ENCODE results near the gene EML6. TPM values are rescaled to one million over a fixed set of nuclear protein-coding genes. Genes with fewer than 3 reads are reported as not detected.

The EML6 gene
- total and polyA plus RNA-seq, 5 donors from 2014 or later: 0.06 to 0.59 (median 0.33) TPM; not detected in 1

GRCh38 chr2:54936766-54937165 lies 213.3 kb downstream of the EML6 start:
- no peak overlapping the region for H3K4me3 ChIP-seq (ENCODE audit: low read depth, low read length)
- DNase-seq (no peak), ATAC-seq (ENCODE audit: low read depth in 2 of 2) (no peak)
- no peaks in the 10 kb centered on the region for H3K27me3 ChIP-seq (ENCODE audit: control insufficient read depth, insufficient read depth, low read length)
- Mint-ChIP-seq H3K27ac (no peak overlapping the region), H3K27me3 (no peaks in the 10 kb centered on the region), H3K4me3 (no peak overlapping the region), H3K36me3 (no peaks in the 10 kb centered on the region), H3K9me3 (peaks cover 0 to 11% (median 2%) of the 10 kb centered on the region in 7 donors), H3K4me1 (peaks cover 0 to 5% (median under 1%) of the 10 kb centered on the region in 4 donors)
- H3K9me3 ChIP-seq (ENCODE audit: control insufficient read depth in 2 of 2, low read length in 2 of 2): peaks cover 0 to 2% of the 10 kb centered on the region in 2 experiments
- H3K4me1 ChIP-seq (ENCODE audit: control insufficient read depth, insufficient read depth, low read length, poor library complexity, severe bottlenecking): no peaks in the 10 kb centered on the region
- no peaks in the 10 kb centered on the region for H3K36me3 ChIP-seq (ENCODE audit: control insufficient read depth, insufficient read depth, low read length)
- no peak overlapping the region for H3K27ac ChIP-seq (ENCODE audit: insufficient read depth, low read length, poor library complexity, severe bottlenecking)

- peaks cover 0 to 5% (median 0%) of the 10 kb centered on the region in 4 donors for H3K4me1 Mint-ChIP-seq
- Histone ChIP-seq H3K4me3 (ENCODE audit: low read depth, low read length) (no peak overlapping the region), H3K9me3 (ENCODE audit: control insufficient read depth in 2 of 2, low read length in 2 of 2) (peaks cover 0 to 2% of the 10 kb centered on the region in 2 experiments), H3K36me3 (ENCODE audit: control insufficient read depth, insufficient read depth, low read length) (no peaks in the 10 kb centered on the region), H3K4me1 (ENCODE audit: control insufficient read depth, insufficient read depth, low read length, poor library complexity, severe bottlenecking) (peaks cover 11% of the 10 kb centered on the region), H3K27me3 (ENCODE audit: control insufficient read depth, insufficient read depth, low read length) (no peaks in the 10 kb centered on the region), H3K27ac (ENCODE audit: insufficient read depth, low read length, poor library complexity, severe bottlenecking) (no peak overlapping the region)
- peaks cover 0 to 11% (median 2%) of the 10 kb centered on the region in 7 donors for H3K9me3 Mint-ChIP-seq
- DNase-seq (no peak), ATAC-seq (ENCODE audit: low read depth in 2 of 2) (no peak)
- peak overlapping the region in 1 of 3 donors; percentile 11 for H3K27ac Mint-ChIP-seq
- H3K27me3 Mint-ChIP-seq: no peaks in the 10 kb centered on the region
- no peak overlapping the region for H3K4me3 Mint-ChIP-seq
- H3K36me3 Mint-ChIP-seq: no peaks in the 10 kb centered on the region
These were observed 216.1 kb downstream of the EML6 start for GRCh38 chr2:54939446-54940118.

- Mint-ChIP-seq H3K36me3 (no peaks in the 10 kb centered on the region), H3K9me3 (peaks cover 0 to 11% (median 2%) of the 10 kb centered on the region in 7 donors), H3K27ac (no peak overlapping the region), H3K27me3 (no peaks in the 10 kb centered on the region), H3K4me1 (peaks cover 0 to 4% (median 2%) of the 10 kb centered on the region in 4 donors), H3K4me3 (no peak overlapping the region)
- DNase-seq (no peak), ATAC-seq (ENCODE audit: low read depth in 2 of 2) (no peak)
- Histone ChIP-seq H3K27ac (ENCODE audit: insufficient read depth, low read length, poor library complexity, severe bottlenecking) (no peak overlapping the region), H3K4me3 (ENCODE audit: low read depth, low read length) (no peak overlapping the region), H3K9me3 (ENCODE audit: control insufficient read depth in 2 of 2, low read length in 2 of 2) (peaks cover 0 to 2% of the 10 kb centered on the region in 2 experiments), H3K4me1 (ENCODE audit: control insufficient read depth, insufficient read depth, low read length, poor library complexity, severe bottlenecking) (peaks cover 11% of the 10 kb centered on the region), H3K27me3 (ENCODE audit: control insufficient read depth, insufficient read depth, low read length) (no peaks in the 10 kb centered on the region), H3K36me3 (ENCODE audit: control insufficient read depth, insufficient read depth, low read length) (no peaks in the 10 kb centered on the region)
These were observed 217.3 kb downstream of the EML6 start for GRCh38 chr2:54940723-54941122.

DNA sequence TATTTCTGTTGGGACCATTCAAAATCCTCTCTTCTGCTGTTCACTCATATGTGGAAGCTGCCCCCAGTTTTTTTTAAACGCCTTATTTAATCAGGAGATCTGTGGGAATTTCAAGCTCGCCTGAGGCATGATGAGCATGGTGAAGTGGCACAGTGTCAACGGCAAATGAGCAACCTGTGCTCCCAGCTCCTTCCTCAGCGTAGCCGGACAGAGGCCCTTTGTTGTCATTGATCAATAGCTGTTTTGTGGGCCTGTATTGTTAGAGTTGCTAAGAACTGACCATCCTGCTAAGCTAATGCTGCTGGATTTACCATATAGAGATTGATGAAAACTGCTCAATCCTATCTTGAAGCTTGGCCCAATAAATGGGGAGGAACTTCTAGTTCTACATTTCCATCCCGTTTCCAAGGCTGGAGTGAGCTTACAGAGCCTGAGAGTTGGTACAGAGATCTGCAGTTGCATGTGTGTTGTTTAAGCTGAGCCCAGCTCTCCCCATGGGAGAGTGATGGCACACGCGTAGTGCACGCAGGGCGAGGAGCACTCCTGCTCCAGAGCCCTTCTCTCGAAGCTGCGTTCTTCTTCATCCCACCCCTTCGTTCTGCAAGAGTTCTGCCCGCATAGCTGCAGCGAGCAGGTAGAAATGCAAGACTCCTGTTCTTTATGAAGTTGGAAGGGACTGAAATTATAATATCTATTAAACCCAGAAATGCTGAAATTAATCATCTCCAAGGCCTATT lies 218.0 kb downstream of the EML6 start:
- no peak overlapping the region for H3K27ac Mint-ChIP-seq
- peaks cover 11% of the 10 kb centered on the region for H3K4me1 ChIP-seq (ENCODE audit: control insufficient read depth, insufficient read depth, low read length, poor library complexity, severe bottlenecking)
- H3K27me3 ChIP-seq (ENCODE audit: control insufficient read depth, insufficient read depth, low read length): no peaks in the 10 kb centered on the region
- ATAC-seq (ENCODE audit: low read depth in 2 of 2) (no peak), DNase-seq (no peak)
- no peak overlapping the region for H3K27ac ChIP-seq (ENCODE audit: insufficient read depth, low read length, poor library complexity, severe bottlenecking)
- no peaks in the 10 kb centered on the region for H3K36me3 Mint-ChIP-seq
- peaks cover 0 to 2% of the 10 kb centered on the region in 2 experiments for H3K9me3 ChIP-seq (ENCODE audit: control insufficient read depth in 2 of 2, low read length in 2 of 2)
- peaks cover 0 to 6% (median 2%) of the 10 kb centered on the region in 4 donors for H3K4me1 Mint-ChIP-seq
- H3K27me3 Mint-ChIP-seq: no peaks in the 10 kb centered on the region
- H3K4me3 ChIP-seq (ENCODE audit: low read depth, low read length): no peak overlapping the region
- no peaks in the 10 kb centered on the region for H3K36me3 ChIP-seq (ENCODE audit: control insufficient read depth, insufficient read depth, low read length)
- no peak overlapping the region for H3K4me3 Mint-ChIP-seq
- H3K9me3 Mint-ChIP-seq: peaks cover 0 to 11% (median 2%) of the 10 kb centered on the region in 7 donors

DNA sequence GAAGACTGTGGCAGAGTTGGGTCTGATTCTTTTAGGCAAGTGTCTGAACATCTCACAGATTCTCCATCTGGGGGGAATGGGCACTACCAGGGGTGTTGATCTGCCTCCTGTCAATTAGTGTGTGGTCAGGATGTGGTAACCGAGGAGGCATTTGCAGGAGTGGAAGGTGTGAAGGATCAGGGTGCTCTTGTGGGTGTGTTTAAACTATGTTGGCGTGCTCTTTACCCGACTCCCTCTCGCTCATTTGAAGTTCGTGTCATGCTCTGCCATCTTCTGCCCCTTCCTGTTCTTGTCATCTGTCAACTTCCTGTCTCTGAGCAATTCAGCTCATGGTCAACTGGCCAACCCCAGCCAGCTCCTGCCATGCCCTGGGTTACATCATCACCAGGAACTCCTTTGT lies 218.9 kb downstream of the EML6 start:
- H3K4me3 ChIP-seq (ENCODE audit: low read depth, low read length): no peak overlapping the region
- ATAC-seq (ENCODE audit: low read depth in 2 of 2): peak; percentile 55 to 64
- H3K4me3 Mint-ChIP-seq: no peak overlapping the region
- peaks cover 0 to 11% (median 2%) of the 10 kb centered on the region in 7 donors for H3K9me3 Mint-ChIP-seq
- H3K9me3 ChIP-seq (ENCODE audit: control insufficient read depth in 2 of 2, low read length in 2 of 2): peaks cover 0 to 2% of the 10 kb centered on the region in 2 experiments
- H3K36me3 Mint-ChIP-seq: no peaks in the 10 kb centered on the region
- peak in 2 of 3 donors; percentile 36 to 70 for DNase-seq
- no peaks in the 10 kb centered on the region for H3K27me3 ChIP-seq (ENCODE audit: control insufficient read depth, insufficient read depth, low read length)
- peaks cover 11% of the 10 kb centered on the region for H3K4me1 ChIP-seq (ENCODE audit: control insufficient read depth, insufficient read depth, low read length, poor library complexity, severe bottlenecking)
- no peak overlapping the region for H3K27ac ChIP-seq (ENCODE audit: insufficient read depth, low read length, poor library complexity, severe bottlenecking)
- peaks cover 0 to 6% (median 2%) of the 10 kb centered on the region in 4 donors for H3K4me1 Mint-ChIP-seq
- H3K36me3 ChIP-seq (ENCODE audit: control insufficient read depth, insufficient read depth, low read length): no peaks in the 10 kb centered on the region
- H3K27me3 Mint-ChIP-seq: no peaks in the 10 kb centered on the region
- no peak overlapping the region for H3K27ac Mint-ChIP-seq

GRCh38 chr2:54944724-54945326 lies 221.4 kb downstream of the EML6 start:
- Histone ChIP-seq H3K9me3 (ENCODE audit: control insufficient read depth in 2 of 2, low read length in 2 of 2) (no peaks in the 10 kb centered on the region), H3K4me3 (ENCODE audit: low read depth, low read length) (no peak overlapping the region), H3K27ac (ENCODE audit: insufficient read depth, low read length, poor library complexity, severe bottlenecking) (no peak overlapping the region), H3K27me3 (ENCODE audit: control insufficient read depth, insufficient read depth, low read length) (no peaks in the 10 kb centered on the region), H3K4me1 (ENCODE audit: control insufficient read depth, insufficient read depth, low read length, poor library complexity, severe bottlenecking) (peaks cover 11% of the 10 kb centered on the region), H3K36me3 (ENCODE audit: control insufficient read depth, insufficient read depth, low read length) (no peaks in the 10 kb centered on the region)
- Mint-ChIP-seq H3K4me1 (peaks cover 0 to 6% (median 2%) of the 10 kb centered on the region in 4 donors), H3K27ac (no peak overlapping the region), H3K9me3 (peaks cover 0 to 3% (median 0%) of the 10 kb centered on the region in 7 donors), H3K36me3 (no peaks in the 10 kb centered on the region), H3K27me3 (no peaks in the 10 kb centered on the region), H3K4me3 (no peak overlapping the region)
- ATAC-seq (ENCODE audit: low read depth in 2 of 2) (no peak), DNase-seq (no peak)

GRCh38 chr2:54945391-54946219 lies 222.1 kb downstream of the EML6 start:
- Histone ChIP-seq H3K4me3 (ENCODE audit: low read depth, low read length) (no peak overlapping the region), H3K27ac (ENCODE audit: insufficient read depth, low read length, poor library complexity, severe bottlenecking) (no peak overlapping the region), H3K9me3 (ENCODE audit: control insufficient read depth in 2 of 2, low read length in 2 of 2) (no peaks in the 10 kb centered on the region), H3K36me3 (ENCODE audit: control insufficient read depth, insufficient read depth, low read length) (no peaks in the 10 kb centered on the region), H3K4me1 (ENCODE audit: control insufficient read depth, insufficient read depth, low read length, poor library complexity, severe bottlenecking) (peaks cover 11% of the 10 kb centered on the region), H3K27me3 (ENCODE audit: control insufficient read depth, insufficient read depth, low read length) (no peaks in the 10 kb centered on the region)
- Mint-ChIP-seq H3K36me3 (no peaks in the 10 kb centered on the region), H3K27ac (peak overlapping the region in 2 of 3 donors; percentile 72 to 93), H3K4me1 (peaks cover 0 to 6% (median 2%) of the 10 kb centered on the region in 4 donors), H3K9me3 (peaks cover 0 to 4% (median 0%) of the 10 kb centered on the region in 7 donors), H3K4me3 (no peak overlapping the region), H3K27me3 (no peaks in the 10 kb centered on the region)
- DNase-seq (no peak), ATAC-seq (ENCODE audit: low read depth in 2 of 2) (no peak)
